ENCODE data around the gene PLCB4. TPM values are rescaled to one million over a fixed set of nuclear protein-coding genes. Genes with fewer than 3 reads are reported as not detected.

Gene PLCB4
- total RNA-seq, 1 experiment from 2014 or later: 0.47 TPM

DNA sequence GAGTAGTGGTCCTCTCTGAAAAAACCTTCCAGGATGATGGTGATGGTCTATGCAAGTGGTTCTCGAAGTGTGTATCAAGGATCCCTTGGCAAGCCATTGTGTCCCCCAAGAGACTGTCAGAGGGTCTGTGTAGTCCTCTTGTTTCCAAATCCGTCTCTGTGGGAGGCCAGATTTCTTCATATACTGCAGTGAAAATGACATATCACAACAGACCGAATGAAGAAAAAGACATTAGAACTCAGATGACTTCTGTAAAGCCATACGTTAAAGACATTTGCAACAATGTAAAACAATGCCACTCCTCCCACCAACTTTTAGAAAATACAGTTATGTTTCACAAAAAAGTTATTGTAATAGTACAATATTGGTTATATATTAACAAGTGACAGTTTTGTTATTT lies 418.3 kb downstream of the PLCB4 start:
- Histone ChIP-seq H3K27me3 (no peaks in the 10 kb centered on the region; the same call in 1 of the 2 replicates), H3K9me3 (replicated peaks) (no peaks in the 10 kb centered on the region), H3K27ac (no peak overlapping the region), H3K36me3 (no peaks in the 10 kb centered on the region), H3K4me3 (no peak overlapping the region), H3K4me1 (no peaks in the 10 kb centered on the region)
- no peak for DNase-seq

DNA sequence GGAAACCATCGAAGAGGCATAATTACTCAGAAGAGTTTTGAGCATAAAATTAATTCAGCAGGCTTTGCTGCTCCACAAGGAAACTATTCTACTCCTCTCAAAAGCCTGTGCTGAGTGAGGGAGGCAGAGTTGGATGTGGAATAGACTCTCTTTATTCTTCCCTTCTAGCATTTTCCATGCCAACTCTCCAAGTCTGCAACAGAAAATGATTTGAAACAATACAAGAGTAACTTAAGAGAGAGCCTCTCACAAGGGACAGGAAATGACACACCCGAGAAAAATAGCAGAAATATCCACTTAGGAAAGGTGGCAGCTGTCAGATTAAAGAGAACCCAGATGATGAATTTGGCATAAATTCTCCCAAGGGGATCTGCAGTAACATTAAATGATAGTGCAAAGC lies 419.2 kb downstream of the PLCB4 start:
- Histone ChIP-seq H3K9me3 (replicated peaks) (no peaks in the 10 kb centered on the region), H3K4me3 (no peak overlapping the region), H3K27me3 (no peaks in the 10 kb centered on the region; the same call in 1 of the 2 replicates), H3K4me1 (no peaks in the 10 kb centered on the region), H3K27ac (no peak overlapping the region), H3K36me3 (no peaks in the 10 kb centered on the region)
- DNase-seq: no peak

DNA sequence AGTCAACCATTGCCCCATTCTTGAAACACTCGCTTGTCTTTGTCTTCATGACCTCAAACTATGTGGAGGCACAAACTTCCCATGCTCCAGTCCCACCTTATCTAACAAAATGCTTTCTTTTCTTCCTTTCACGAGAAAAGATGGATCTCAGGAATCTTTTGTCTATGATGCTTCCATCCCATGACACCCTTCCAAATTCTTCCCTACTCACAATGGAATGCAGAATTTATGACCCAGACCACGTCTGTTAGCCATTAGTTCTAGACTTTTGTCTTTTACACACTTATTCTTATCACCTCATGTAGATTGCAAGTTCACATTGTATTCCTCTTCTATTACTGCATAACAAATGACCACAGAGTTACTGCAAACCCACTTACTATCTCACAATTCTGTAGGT lies 421.3 kb downstream of the PLCB4 start:
- no peak for DNase-seq
- Histone ChIP-seq H3K4me3 (no peak overlapping the region), H3K4me1 (no peaks in the 10 kb centered on the region), H3K27ac (no peak overlapping the region), H3K9me3 (replicated peaks) (no peaks in the 10 kb centered on the region), H3K36me3 (no peaks in the 10 kb centered on the region), H3K27me3 (peaks cover 3% of the 10 kb centered on the region; the same call in 1 of the 2 replicates)

GRCh38 chr20:9490631-9491030 lies 421.7 kb downstream of the PLCB4 start:
- no peaks in the 10 kb centered on the region for H3K36me3 ChIP-seq
- no peak for DNase-seq
- H3K27me3 ChIP-seq: peaks cover 3% of the 10 kb centered on the region; the same call in 1 of the 2 replicates
- no peaks in the 10 kb centered on the region for H3K9me3 ChIP-seq (replicated peaks)
- H3K4me3 ChIP-seq: no peak overlapping the region
- no peak overlapping the region for H3K27ac ChIP-seq
- H3K4me1 ChIP-seq: no peaks in the 10 kb centered on the region

GRCh38 chr20:9491324-9491723 lies 422.4 kb downstream of the PLCB4 start:
- peaks cover 3% of the 10 kb centered on the region; the same call in 1 of the 2 replicates for H3K27me3 ChIP-seq
- no peaks in the 10 kb centered on the region for H3K9me3 ChIP-seq (replicated peaks)
- H3K36me3 ChIP-seq: no peaks in the 10 kb centered on the region
- no peak overlapping the region for H3K4me3 ChIP-seq
- no peak for DNase-seq
- no peaks in the 10 kb centered on the region for H3K4me1 ChIP-seq
- H3K27ac ChIP-seq: no peak overlapping the region

DNA sequence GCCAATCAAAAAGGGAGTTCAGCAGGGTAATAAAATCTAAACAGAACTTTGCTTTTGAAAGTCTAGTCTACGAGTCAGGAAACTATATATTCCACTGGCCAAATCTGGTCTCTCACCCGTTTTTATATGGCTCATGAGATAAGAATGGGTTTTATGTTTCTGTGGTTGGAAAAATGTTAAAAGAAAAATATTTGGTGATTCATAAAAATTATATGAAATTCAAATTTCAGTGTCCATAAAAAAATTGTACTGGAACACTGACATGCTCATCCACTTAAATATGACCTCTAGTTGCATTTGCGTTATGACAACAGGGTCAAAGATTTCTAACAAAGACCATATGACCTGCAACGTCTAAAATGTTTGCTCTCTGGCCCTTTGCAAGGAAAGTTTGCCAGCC lies 423.2 kb downstream of the PLCB4 start:
- Histone ChIP-seq H3K27ac (no peak overlapping the region), H3K4me1 (no peaks in the 10 kb centered on the region)
- no peak for DNase-seq

DNA sequence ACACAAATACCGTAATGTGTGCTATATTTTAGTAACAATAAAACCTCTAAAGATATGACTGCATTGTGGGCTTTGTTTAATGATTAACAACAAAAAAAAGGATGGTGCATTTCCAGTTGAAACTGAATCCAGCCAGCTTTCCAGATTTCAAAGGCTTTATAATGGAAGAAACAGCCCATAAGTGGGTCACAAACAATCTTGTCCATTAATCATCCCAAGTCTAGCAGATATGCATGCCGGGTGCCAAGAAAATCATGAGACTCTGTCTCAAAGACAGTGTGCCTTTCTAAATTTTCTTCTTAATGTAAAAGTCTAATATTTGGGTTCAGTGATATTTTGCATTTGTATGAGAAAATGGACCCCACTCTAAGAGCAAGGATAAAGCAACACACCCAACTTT lies 424.9 kb downstream of the PLCB4 start:
- H3K27ac ChIP-seq: no peak overlapping the region
- H3K4me1 ChIP-seq: no peaks in the 10 kb centered on the region
- H3K36me3 ChIP-seq: no peaks in the 10 kb centered on the region
- DNase-seq: no peak
- H3K9me3 ChIP-seq (replicated peaks): no peaks in the 10 kb centered on the region
- no peak overlapping the region for H3K4me3 ChIP-seq
- peaks cover 3% of the 10 kb centered on the region; the same call in 1 of the 2 replicates for H3K27me3 ChIP-seq

More for the DNA sequence above, 423.2 kb downstream of the PLCB4 start:
- H3K9me3 ChIP-seq (replicated peaks): no peaks in the 10 kb centered on the region
- H3K27me3 ChIP-seq: peaks cover 3% of the 10 kb centered on the region; the same call in 1 of the 2 replicates
- H3K36me3 ChIP-seq: no peaks in the 10 kb centered on the region
- H3K4me3 ChIP-seq: no peak overlapping the region

DNA sequence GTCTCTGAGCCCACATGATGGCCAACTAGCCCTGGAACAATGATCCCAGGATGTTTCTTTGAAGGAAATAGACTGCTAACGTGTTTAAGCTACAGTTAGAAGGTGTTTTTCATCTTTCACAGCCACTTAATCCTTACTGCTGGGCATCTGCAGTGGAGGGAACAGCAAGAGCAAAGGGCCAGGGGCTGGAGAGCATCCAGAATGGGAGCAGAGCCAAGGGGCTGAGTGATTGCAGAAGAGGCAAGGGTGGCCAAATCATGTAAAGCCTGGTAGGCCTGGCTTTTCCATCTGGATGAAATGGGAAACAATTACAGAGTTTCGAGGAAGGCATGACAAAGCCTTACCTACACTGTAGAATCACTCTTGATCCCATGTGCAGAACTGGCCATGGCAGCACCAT lies 426.8 kb downstream of the PLCB4 start:
- H3K4me1 ChIP-seq: no peaks in the 10 kb centered on the region
- H3K9me3 ChIP-seq (replicated peaks): no peaks in the 10 kb centered on the region
- 0 out of 2 replicates have a peak, but pooled peaks cover 3% of the 10 kb centered on the region for H3K27me3 ChIP-seq
- H3K27ac ChIP-seq: no peak overlapping the region
- no peak for DNase-seq
- H3K36me3 ChIP-seq: no peaks in the 10 kb centered on the region
- no peak overlapping the region for H3K4me3 ChIP-seq

DNA sequence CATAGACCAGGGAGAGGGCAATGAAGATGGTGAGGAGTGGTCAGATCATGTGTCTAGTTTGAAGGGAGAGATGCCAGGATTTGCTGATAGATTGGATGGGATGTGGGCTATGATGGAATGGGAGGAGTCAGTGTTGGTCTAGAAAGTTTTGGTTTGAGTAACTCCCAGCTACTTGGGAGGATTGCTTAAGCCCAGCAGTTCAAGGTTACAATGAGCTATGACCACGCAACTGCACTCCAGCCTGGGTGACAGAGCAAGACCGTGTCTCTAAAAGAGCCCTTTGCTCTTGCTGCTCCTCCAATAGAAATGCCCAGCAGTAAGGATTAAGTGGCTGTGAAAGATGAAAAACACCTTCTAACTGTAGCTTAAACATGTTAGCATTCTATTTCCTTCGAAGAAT lies 427.3 kb downstream of the PLCB4 start:
- Histone ChIP-seq H3K36me3 (no peaks in the 10 kb centered on the region), H3K27me3 (0 out of 2 replicates have a peak, but pooled peaks cover 3% of the 10 kb centered on the region), H3K9me3 (replicated peaks) (no peaks in the 10 kb centered on the region), H3K27ac (no peak overlapping the region), H3K4me1 (no peaks in the 10 kb centered on the region), H3K4me3 (no peak overlapping the region)
- no peak for DNase-seq

DNA sequence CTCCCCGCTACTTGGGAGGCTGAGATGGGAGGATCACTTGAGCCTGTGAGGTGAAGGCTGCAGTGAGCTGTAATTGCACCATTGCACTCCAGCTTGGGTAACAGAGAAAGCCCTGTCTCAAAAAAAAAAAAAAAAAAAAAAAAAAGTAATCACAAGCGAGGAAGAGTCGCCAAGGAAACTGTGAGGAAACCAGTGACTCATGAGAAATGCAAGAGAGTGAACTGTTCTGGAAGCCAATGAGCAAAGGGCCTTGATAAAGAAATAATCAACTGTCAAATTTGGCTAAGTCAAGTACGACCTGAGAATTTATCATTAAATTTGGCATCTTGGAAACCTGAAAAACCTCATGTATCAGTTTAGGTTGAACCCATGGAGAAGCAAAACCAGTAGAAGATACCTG lies 429.4 kb downstream of the PLCB4 start:
- H3K4me3 ChIP-seq: no peak overlapping the region
- H3K4me1 ChIP-seq: no peaks in the 10 kb centered on the region
- 0 out of 2 replicates have a peak, but pooled peaks cover 3% of the 10 kb centered on the region for H3K27me3 ChIP-seq
- H3K27ac ChIP-seq: no peak overlapping the region
- no peaks in the 10 kb centered on the region for H3K36me3 ChIP-seq
- no peaks in the 10 kb centered on the region for H3K9me3 ChIP-seq (replicated peaks)
- no peak for DNase-seq

DNA sequence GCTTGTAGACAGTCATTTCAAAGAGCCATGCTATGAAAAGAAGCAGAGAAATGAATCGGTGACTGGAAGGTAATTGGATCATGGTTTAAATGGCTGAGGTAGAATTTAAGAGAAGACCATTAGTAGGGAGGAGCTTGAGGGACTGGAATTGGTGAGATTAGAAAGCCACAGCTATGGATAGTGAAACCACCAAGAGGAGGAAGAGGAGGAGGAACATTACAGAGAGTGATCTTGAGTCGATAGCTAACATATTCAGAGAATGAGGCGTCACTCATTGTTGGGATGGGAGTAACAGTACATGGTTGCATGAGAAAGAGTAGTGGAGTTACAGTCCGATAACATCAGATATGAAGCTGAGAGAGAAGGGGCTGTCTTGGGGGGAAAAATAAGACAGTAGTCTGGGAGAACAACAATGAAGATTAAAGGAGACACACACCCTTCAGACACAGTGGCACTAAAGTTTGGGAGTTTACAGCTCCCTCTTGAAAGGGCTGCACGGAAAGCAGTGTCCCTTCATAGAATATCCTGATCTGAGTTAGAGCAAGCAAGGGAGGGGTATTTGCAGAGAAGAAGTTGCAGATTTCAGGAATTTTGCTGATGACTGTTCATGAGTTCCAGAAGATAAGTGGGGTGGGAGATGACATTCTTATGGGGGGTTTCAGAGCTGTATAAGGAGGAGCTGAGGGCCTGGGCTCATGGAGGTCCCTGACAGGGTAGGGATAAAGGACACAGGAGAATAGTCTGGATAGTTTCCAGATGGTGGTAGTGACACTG lies 430.4 kb downstream of the PLCB4 start:
- H3K9me3 ChIP-seq (replicated peaks): no peaks in the 10 kb centered on the region
- no peak overlapping the region for H3K4me3 ChIP-seq
- no peaks in the 10 kb centered on the region for H3K4me1 ChIP-seq
- DNase-seq: no peak
- 0 out of 2 replicates have a peak, but pooled peaks cover 3% of the 10 kb centered on the region for H3K27me3 ChIP-seq
- H3K27ac ChIP-seq: no peak overlapping the region
- H3K36me3 ChIP-seq: no peaks in the 10 kb centered on the region

DNA sequence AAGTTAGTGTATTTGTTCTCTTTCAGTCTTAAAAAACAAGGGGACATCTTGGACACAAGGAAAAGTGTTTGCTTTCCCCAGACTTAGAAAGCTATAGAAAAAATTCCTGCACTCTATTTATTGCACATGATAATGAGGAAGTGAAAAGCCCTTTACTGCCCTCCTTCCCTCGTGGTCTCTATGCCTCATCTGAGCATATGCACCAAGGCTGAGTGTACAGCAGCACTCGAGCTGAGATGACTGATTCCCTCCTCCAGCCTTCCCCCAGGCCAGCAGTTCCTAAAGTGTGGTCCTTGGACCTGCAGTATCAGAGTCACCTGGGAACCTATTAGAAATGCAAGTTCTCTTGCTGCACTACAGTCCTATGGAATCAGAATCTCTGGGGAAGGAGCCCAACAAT lies 431.2 kb downstream of the PLCB4 start:
- Histone ChIP-seq H3K9me3 (replicated peaks) (no peaks in the 10 kb centered on the region), H3K27me3 (0 out of 2 replicates have a peak, but pooled peaks cover 3% of the 10 kb centered on the region), H3K4me3 (no peak overlapping the region), H3K36me3 (no peaks in the 10 kb centered on the region), H3K27ac (no peak overlapping the region), H3K4me1 (no peaks in the 10 kb centered on the region)
- no peak for DNase-seq

GRCh38 chr20:9501473-9501872 lies 432.6 kb downstream of the PLCB4 start:
- no peaks in the 10 kb centered on the region for H3K9me3 ChIP-seq (replicated peaks)
- no peaks in the 10 kb centered on the region for H3K36me3 ChIP-seq
- DNase-seq: no peak
- H3K4me3 ChIP-seq: no peak overlapping the region
- H3K27me3 ChIP-seq: 0 out of 2 replicates have a peak, but pooled peaks cover 8% of the 10 kb centered on the region
- H3K4me1 ChIP-seq: no peaks in the 10 kb centered on the region
- H3K27ac ChIP-seq: no peak overlapping the region

GRCh38 chr20:9503526-9504245 lies 434.8 kb downstream of the PLCB4 start:
- Histone ChIP-seq H3K27me3 (0 out of 2 replicates have a peak, but pooled peaks cover 8% of the 10 kb centered on the region), H3K4me1 (no peaks in the 10 kb centered on the region), H3K36me3 (no peaks in the 10 kb centered on the region), H3K9me3 (replicated peaks) (no peaks in the 10 kb centered on the region), H3K27ac (no peak overlapping the region), H3K4me3 (no peak overlapping the region)
- DNase-seq: no peak

DNA sequence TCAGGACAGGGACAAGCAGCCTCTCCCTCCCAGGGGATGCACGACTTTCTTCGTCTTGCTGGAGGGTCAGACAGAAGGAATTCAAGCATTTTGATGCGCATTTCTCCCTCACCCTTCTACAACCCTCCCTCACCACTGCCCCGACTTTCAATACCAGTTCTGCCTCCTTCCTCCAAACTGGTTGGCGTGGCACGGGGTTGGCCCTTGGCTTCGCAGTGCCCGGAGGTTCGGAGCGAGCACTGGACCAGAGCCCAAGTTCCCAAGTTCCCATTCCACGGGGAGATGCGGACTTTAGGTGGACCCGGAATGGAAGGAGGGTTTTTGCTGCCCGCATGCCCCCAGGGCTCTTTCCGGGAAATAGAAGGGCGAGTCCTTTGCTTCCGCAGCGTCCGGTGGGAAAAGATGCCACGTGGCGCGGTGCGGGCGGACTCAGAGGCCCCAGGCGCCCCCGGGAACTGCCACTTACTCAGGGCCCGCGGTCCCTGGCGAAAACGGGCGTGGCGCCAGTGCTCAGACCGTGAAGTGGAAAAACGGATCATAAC lies 437.5 kb downstream of the PLCB4 start:
- Histone ChIP-seq H3K9me3 (replicated peaks) (no peaks in the 10 kb centered on the region), H3K27me3 (0 out of 2 replicates have a peak, but pooled peaks cover 11% of the 10 kb centered on the region), H3K4me1 (no peaks in the 10 kb centered on the region), H3K4me3 (no peak overlapping the region), H3K27ac (no peak overlapping the region), H3K36me3 (no peaks in the 10 kb centered on the region)
- no peak for DNase-seq

Data from SJCRH30 (cell line).